GM12878 (cell line): Measurements from ENCODE around the gene USP35. TPM values are rescaled to one million over a fixed set of nuclear protein-coding genes. Genes with fewer than 3 reads are reported as not detected.

Source experiments
- ATAC-seq: fragments of 200-7000 bp; cut with Tn5 transposase; 3 replicates; pipeline ENCODE4 v1.9.1; 2020; ENCODE audit warnings: mild to moderate bottlenecking, moderate library complexity
- BruUV-seq: library from RNA; stranded (reverse); fragments of 400-500 nt; replicated peaks from 2 replicates; lab custom pipeline; 2021; lab: Mats Ljungman, UMichigan
- CTCF ChIA-PET: fragments of 300-600 bp; sonication (Branson Sonifier 250); formaldehyde crosslinking; extraction: SDS; loops from one replicate; lab custom pipeline; 2021; ENCODE audit warnings: inconsistent platforms; lab: Yijun Ruan, JAX
- POLR2A ChIA-PET: fragments of 350-600 bp; formaldehyde crosslinking; extraction: SDS; loops from one replicate; lab custom pipeline; 2021; ENCODE audit warnings: inconsistent platforms; lab: Charles Lee
- RAD21 ChIA-PET: fragments of 300-600 bp; sonication (Branson Sonifier 250); formaldehyde crosslinking; loops from one replicate; lab custom pipeline; 2023; ENCODE audit warnings: antibody characterized with exemption; ENCODE audit not compliant: unreplicated experiment; lab: Charles Lee
- SMC1A ChIA-PET: fragments of 300-600 bp; sonication (Branson Sonifier 250); formaldehyde crosslinking; loops from one replicate; lab custom pipeline; 2023; ENCODE audit not compliant: unreplicated experiment, uncharacterized antibody; lab: Charles Lee
- DNase-seq: peaks from one replicate; pipeline ENCODE4 v3.0.0-alpha.2; 2011; ENCODE audit warnings: low read depth, low spot score
- FAIRE-seq: peaks from 3 replicates; lab custom pipeline; 2011; peaks lifted over from hg19 to GRCh38; lab: Jason Lieb, UNC
- H2AFZ ChIP-seq: 2 replicates; pipeline ENCODE4 v1.6.0; 2011; ENCODE audit warnings: low read depth, low read length, control low read depth; ENCODE audit not compliant: control insufficient read depth
- H3K27ac ChIP-seq: 2 replicates; pipeline ENCODE4 v1.5.1; 2011; ENCODE audit warnings: control low read depth; ENCODE audit not compliant: control insufficient read depth, insufficient read depth
- H3K27me3 ChIP-seq, 2 experiments: replicated peaks in 1 of 2; 2 replicates each; pipeline versions ENCODE4 v1.6.0 to v1.6.1; 2011; ENCODE audit warnings: low read length in 1 of 2; ENCODE audit not compliant: control insufficient read depth in 2 of 2, insufficient read depth in 2 of 2
- H3K36me3 ChIP-seq, 2 experiments: 2 replicates each; pipeline ENCODE4 v1.5.1; 2011; ENCODE audit warnings: low read length in 1 of 2; ENCODE audit not compliant: control insufficient read depth in 2 of 2, insufficient read depth in 2 of 2
- H3K4me1 ChIP-seq: 2 replicates; pipeline ENCODE4 v1.6.1; 2011; ENCODE audit warnings: mild to moderate bottlenecking, low read length, moderate library complexity, mixed read lengths; ENCODE audit not compliant: control insufficient read depth, insufficient read depth
- H3K4me2 ChIP-seq: 2 replicates; pipeline ENCODE4 v1.6.0; 2011; ENCODE audit warnings: control low read depth; ENCODE audit not compliant: control insufficient read depth, insufficient read depth
- H3K4me3 ChIP-seq: fragments of 200-600 bp; sonication (generic); 2 replicates; pipeline ENCODE4 v1.5.1; 2016
- H3K79me2 ChIP-seq: 2 replicates; pipeline ENCODE4 v1.6.0; 2011; ENCODE audit warnings: low read length; ENCODE audit not compliant: control insufficient read depth, insufficient read depth
- H3K9ac ChIP-seq: 2 replicates; pipeline ENCODE4 v1.8.0; 2011; ENCODE audit warnings: low read length, control low read depth, mixed read lengths; ENCODE audit not compliant: control insufficient read depth, insufficient read depth
- H3K9me3 ChIP-seq: replicated peaks from 3 replicates; pipeline ENCODE4 v1.5.1; 2011; ENCODE audit warnings: mild to moderate bottlenecking, low read length; ENCODE audit not compliant: control insufficient read depth, insufficient read depth
- H4K20me1 ChIP-seq: 2 replicates; pipeline ENCODE4 v1.6.0; 2011; ENCODE audit not compliant: control insufficient read depth, insufficient read depth
- BRCA1 ChIP-seq: IDR thresholded peaks from 2 replicates; pipeline ENCODE4 v1.6.1; 2011; ENCODE audit warnings: low read depth, low read length, improper control_type of control experiment
- CHD4 ChIP-seq: fragments of 200-600 bp; sonication (generic); IDR thresholded peaks from 2 replicates; pipeline ENCODE4 v1.6.1; 2016; ENCODE audit warnings: mild to moderate bottlenecking
- CREM ChIP-seq: IDR thresholded peaks from 2 replicates; pipeline ENCODE4 v1.6.1; 2014; ENCODE audit warnings: antibody characterized with exemption, low read depth
- ESRRA ChIP-seq: IDR thresholded peaks from 2 replicates; pipeline ENCODE4 v1.6.1; 2012; ENCODE audit warnings: mild to moderate bottlenecking, low read length, improper control_type of control experiment
- FOXK2 ChIP-seq: fragments of 450-650 bp; IDR thresholded peaks from 2 replicates; pipeline ENCODE4 v1.6.1; 2017; ENCODE audit warnings: mild to moderate bottlenecking, moderate library complexity
- HDAC2 ChIP-seq: fragments of 200-600 bp; sonication (generic); IDR thresholded peaks from 2 replicates; pipeline ENCODE4 v1.6.1; 2017
- IRF4 ChIP-seq: IDR thresholded peaks from 2 replicates; pipeline ENCODE4 v1.6.1; 2011; ENCODE audit warnings: low read depth, low read length
- KDM1A ChIP-seq: fragments of 200-600 bp; sonication (generic); IDR thresholded peaks from 2 replicates; pipeline ENCODE4 v1.6.1; 2016; ENCODE audit warnings: borderline replicate concordance
- KLF5 ChIP-seq: fragments of 450-650 bp; IDR thresholded peaks from 2 replicates; pipeline ENCODE4 v1.6.1; 2014; ENCODE audit warnings: mild to moderate bottlenecking; ENCODE audit not compliant: partially characterized antibody
- MXI1 ChIP-seq: fragments of 150-350 bp; IDR thresholded peaks from 2 replicates; pipeline ENCODE4 v1.6.1; 2011; ENCODE audit warnings: low read depth, mild to moderate bottlenecking, inconsistent platforms, low read length, improper control_type of control experiment
- NR2C1 ChIP-seq: fragments of 450-650 bp; IDR thresholded peaks from 2 replicates; pipeline ENCODE4 v1.6.1; 2017; ENCODE audit warnings: antibody characterized with exemption, mild to moderate bottlenecking, moderate library complexity
- RBBP5 ChIP-seq: fragments of 200-600 bp; sonication (generic); conservative IDR thresholded peaks from 2 replicates; pipeline ENCODE4 v1.6.1; 2016
- RCOR1 ChIP-seq: conservative IDR thresholded peaks from 2 replicates; pipeline ENCODE4 v1.6.1; 2012; ENCODE audit warnings: low read depth, low read length, improper control_type of control experiment
- SPI1 ChIP-seq: IDR thresholded peaks from 2 replicates; pipeline ENCODE4 v1.6.1; 2011; ENCODE audit warnings: low read depth, mild to moderate bottlenecking, low read length, moderate library complexity, borderline replicate concordance; ENCODE audit not compliant: insufficient read depth
- SUZ12 ChIP-seq: fragments of 200-600 bp; sonication (generic); IDR thresholded peaks from one replicate; pipeline ENCODE4 v1.6.1; 2018; ENCODE audit warnings: antibody characterized with exemption, mild to moderate bottlenecking; ENCODE audit not compliant: unreplicated experiment
- YBX1 ChIP-seq: fragments of 450-650 bp; IDR thresholded peaks from 2 replicates; pipeline ENCODE4 v1.6.1; 2016; ENCODE audit warnings: antibody characterized with exemption
- WGBS: methylation state at CpG from one replicate; pipeline ENCODE4 v1.1.6; 2016; ENCODE audit warnings: low lambda C conversion rate; ENCODE audit not compliant: insufficient replicate concordance, insufficient coverage; ENCODE audit errors: missing lambda C conversion rate; 5-methylcytosine and 5-hydroxymethylcytosine counted together
- in situ Hi-C: fragments of 300-500 bp; cut with MboI; formaldehyde crosslinking; loops from 9 replicates; pipeline ENCODE4 v1.14.3; 2018; ENCODE audit warnings: mixed read lengths
- intact Hi-C: fragments of 100-400 bp; cut with micrococcal nuclease; formaldehyde crosslinking; loops from one replicate; pipeline ENCODE4 v1.14.2; 2022; ENCODE audit not compliant: unreplicated experiment
- polyA plus RNA-seq, 11 experiments: library from polyadenylated mRNA; depleted of rRNA in 4 of 11; unstranded in 6 of 11; stranded (reverse) in 5 of 11; fragments of >200 nt; fragmentation: Nextera tagmentation in 4 of 11; fragmentation: Illumina TruSeq in 1 of 11; extraction: Ambion mirVana in 4 of 11; extraction: Trizol in 1 of 11; gene quantifications; 1 replicate in 1 of 11; 2 replicates in 10 of 11; pipeline versions ENCODE4 v1.2.1 to v1.2.3, GENCODE V29; 2011 to 2016; ENCODE audit warnings: inconsistent platforms in 2 of 11, missing spikeins in 2 of 11, low read depth in 1 of 11
- total RNA-seq, 4 experiments: library from RNA; depleted of rRNA in 3 of 4; stranded (reverse); fragments of >200 nt in 3 of 4; fragmentation: Illumina TruSeq in 1 of 4; extraction: Trizol in 1 of 4; gene quantifications; 2 replicates each; pipeline versions ENCODE4 v1.2.1 to v1.2.3, GENCODE V29; 2013 to 2021
- TF ChIP-seq, protein P1 (sequence below): fragments of 450-650 bp; IDR thresholded peaks from 2 replicates; pipeline ENCODE4 v1.6.1; 2017; ENCODE audit warnings: mild to moderate bottlenecking, moderate library complexity

USP35 gene
- total and polyA plus RNA-seq, 10 of the 15 experiments (the other 5 are each of a cell fraction or from before 2014, with no cell fraction given), result 0.13 to 6.4 (median 3.1) TPM; not detected in 1

DNA sequence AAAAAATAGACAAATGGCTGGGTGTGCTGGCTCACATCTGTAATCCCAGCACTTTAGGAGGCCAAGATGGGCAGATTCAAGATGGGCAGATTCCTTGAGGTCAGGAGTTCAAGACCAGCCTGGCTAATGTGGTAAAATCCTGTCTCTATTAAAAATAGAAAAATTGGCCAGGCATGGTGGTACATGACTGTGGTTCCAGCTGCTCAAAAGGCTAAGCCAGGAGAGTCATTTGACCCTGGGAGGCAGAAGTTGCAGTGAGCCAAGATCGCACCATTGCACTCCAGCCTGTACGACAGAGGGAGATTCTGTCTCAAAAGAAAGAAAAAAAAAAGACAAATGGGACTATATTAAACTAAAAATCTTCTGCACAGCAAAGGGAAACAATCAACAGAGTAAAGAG, 55.4 kb downstream of the USP35 start:
- WGBS, result 100% methylated on average over 2 of the region's 2 CpGs
- Histone ChIP-seq H3K4me1 (peaks cover 5% of the 10 kb centered on the region), H3K27me3 (no peaks in the 10 kb centered on the region), H3K4me3 (no peak overlapping the region), H4K20me1 (no peaks in the 10 kb centered on the region), H2AFZ (no peak overlapping the region), H3K36me3 (no peaks in the 10 kb centered on the region), H3K9me3 (peaks cover 9% of the 10 kb centered on the region; the same call in 2 of the 3 replicates), H3K4me2 (no peak overlapping the region), H3K9ac (no peak overlapping the region), H3K79me2 (no peaks in the 10 kb centered on the region), H3K27ac (no peak overlapping the region)
- intact Hi-C loops, result no loop called here
- FAIRE-seq, result no peak
- TF ChIP-seq SPI1 (no peak), CREM (no peak), SUZ12 (no peak), NR2C1 (no peak), CHD4 (no peak), BRCA1 (no peak), ESRRA (no peak), KDM1A (no peak), HDAC2 (no peak), RBBP5 (no peak), KLF5 (no peak), YBX1 (no peak), IRF4 (no peak), RCOR1 (no peak), MXI1 (no peak), FOXK2 (no peak)
- TF ChIP-seq, protein P1, sequence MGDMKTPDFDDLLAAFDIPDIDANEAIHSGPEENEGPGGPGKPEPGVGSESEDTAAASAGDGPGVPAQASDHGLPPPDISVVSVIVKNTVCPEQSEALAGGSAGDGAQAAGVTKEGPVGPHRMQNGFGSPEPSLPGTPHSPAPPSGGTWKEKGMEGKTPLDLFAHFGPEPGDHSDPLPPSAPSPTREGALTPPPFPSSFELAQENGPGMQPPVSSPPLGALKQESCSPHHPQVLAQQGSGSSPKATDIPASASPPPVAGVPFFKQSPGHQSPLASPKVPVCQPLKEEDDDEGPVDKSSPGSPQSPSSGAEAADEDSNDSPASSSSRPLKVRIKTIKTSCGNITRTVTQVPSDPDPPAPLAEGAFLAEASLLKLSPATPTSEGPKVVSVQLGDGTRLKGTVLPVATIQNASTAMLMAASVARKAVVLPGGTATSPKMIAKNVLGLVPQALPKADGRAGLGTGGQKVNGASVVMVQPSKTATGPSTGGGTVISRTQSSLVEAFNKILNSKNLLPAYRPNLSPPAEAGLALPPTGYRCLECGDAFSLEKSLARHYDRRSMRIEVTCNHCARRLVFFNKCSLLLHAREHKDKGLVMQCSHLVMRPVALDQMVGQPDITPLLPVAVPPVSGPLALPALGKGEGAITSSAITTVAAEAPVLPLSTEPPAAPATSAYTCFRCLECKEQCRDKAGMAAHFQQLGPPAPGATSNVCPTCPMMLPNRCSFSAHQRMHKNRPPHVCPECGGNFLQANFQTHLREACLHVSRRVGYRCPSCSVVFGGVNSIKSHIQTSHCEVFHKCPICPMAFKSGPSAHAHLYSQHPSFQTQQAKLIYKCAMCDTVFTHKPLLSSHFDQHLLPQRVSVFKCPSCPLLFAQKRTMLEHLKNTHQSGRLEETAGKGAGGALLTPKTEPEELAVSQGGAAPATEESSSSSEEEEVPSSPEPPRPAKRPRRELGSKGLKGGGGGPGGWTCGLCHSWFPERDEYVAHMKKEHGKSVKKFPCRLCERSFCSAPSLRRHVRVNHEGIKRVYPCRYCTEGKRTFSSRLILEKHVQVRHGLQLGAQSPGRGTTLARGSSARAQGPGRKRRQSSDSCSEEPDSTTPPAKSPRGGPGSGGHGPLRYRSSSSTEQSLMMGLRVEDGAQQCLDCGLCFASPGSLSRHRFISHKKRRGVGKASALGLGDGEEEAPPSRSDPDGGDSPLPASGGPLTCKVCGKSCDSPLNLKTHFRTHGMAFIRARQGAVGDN, result no peak
- no TSS peak for BruUV-seq
- ChIA-PET SMC1A (no interaction called here), CTCF (interaction anchor here (0.6 to 1.5 kb wide), 4 partner anchors 16 to 146 kb away, joined by 3 to 6 read pairs (median 4); no protein-coding TSS in a partner anchor), POLR2A (no interaction called here), RAD21 (interaction anchor here (0.7 kb wide), 1 partner anchor 181 kb away, joined by 4 read pairs; the partner anchor contains the start of gene THRSP)
- no peak for DNase-seq
- ATAC-seq, result no peak
- in situ Hi-C loops, result no loop called here
